Activated CD8-positive, alpha-beta T cell treated with anti-CD3 and anti-CD28 coated beads for 36 hours (primary cell): ENCODE data around the gene TIMP2. TPM values are rescaled to one million over a fixed set of nuclear protein-coding genes. Genes with fewer than 3 reads are reported as not detected.
"Not testable (repeated sequence)": the region's sequence is repeated elsewhere in the genome, so short reads cannot be mapped to it uniquely, and the experiment has no call there.

Source experiments
- ATAC-seq: fragments of 200-7000 bp; cut with Tn5 transposase; one replicate; pipeline ENCODE4 v1.10.0; 2021; ENCODE audit warnings: mild to moderate bottlenecking, moderate library complexity
- CTCF ChIA-PET: fragments of 350-600 bp; sonication (Branson Sonifier 250); formaldehyde crosslinking; loops from one replicate; lab custom pipeline; 2021; ENCODE audit warnings: antibody characterized with exemption; lab: Charles Lee
- POLR2A ChIA-PET: fragments of 350-600 bp; sonication (Branson Sonifier 250); formaldehyde crosslinking; loops from one replicate; lab custom pipeline; 2021; ENCODE audit warnings: antibody characterized with exemption; lab: Charles Lee
- DNase-seq: peaks from one replicate; pipeline ENCODE4 v3.0.0-alpha.2; 2020
- H3K27ac Mint-ChIP-seq: one replicate; pipeline ENCODE4 v1.8.0; 2021; ENCODE audit warnings: mild to moderate bottlenecking, mixed read lengths
- H3K27me3 Mint-ChIP-seq: one replicate; pipeline ENCODE4 v1.8.0; 2021; ENCODE audit warnings: mixed read lengths
- H3K36me3 Mint-ChIP-seq: one replicate; pipeline ENCODE4 v1.8.0; 2021; ENCODE audit warnings: low read depth, mixed read lengths
- H3K4me1 Mint-ChIP-seq: one replicate; pipeline ENCODE4 v1.8.0; 2021; ENCODE audit warnings: low read depth, mixed read lengths
- H3K4me3 Mint-ChIP-seq: one replicate; pipeline ENCODE4 v1.8.0; 2021; ENCODE audit warnings: mild to moderate bottlenecking, moderate library complexity, mixed read lengths
- H3K9me3 Mint-ChIP-seq: one replicate; pipeline ENCODE4 v1.8.0; 2021; ENCODE audit warnings: mixed read lengths
- intact Hi-C: fragments of 100-400 bp; cut with micrococcal nuclease; formaldehyde crosslinking; loops from one replicate; pipeline ENCODE4 v1.10.0; 2022
- total RNA-seq, 2 experiments: library from RNA; stranded (reverse); gene quantifications; one replicate each; pipeline ENCODE4 v1.2.3, GENCODE V29; 2021
- TF ChIP-seq, protein P1 (sequence below): fragments of 200-600 bp; IDR thresholded peaks from one replicate; pipeline ENCODE4 v1.8.0; 2022; ENCODE audit warnings: antibody characterized with exemption, mild to moderate bottlenecking

Gene TIMP2
- total RNA-seq, 2 experiments from 2014 or later: 2.4 to 2.5 TPM

DNA sequence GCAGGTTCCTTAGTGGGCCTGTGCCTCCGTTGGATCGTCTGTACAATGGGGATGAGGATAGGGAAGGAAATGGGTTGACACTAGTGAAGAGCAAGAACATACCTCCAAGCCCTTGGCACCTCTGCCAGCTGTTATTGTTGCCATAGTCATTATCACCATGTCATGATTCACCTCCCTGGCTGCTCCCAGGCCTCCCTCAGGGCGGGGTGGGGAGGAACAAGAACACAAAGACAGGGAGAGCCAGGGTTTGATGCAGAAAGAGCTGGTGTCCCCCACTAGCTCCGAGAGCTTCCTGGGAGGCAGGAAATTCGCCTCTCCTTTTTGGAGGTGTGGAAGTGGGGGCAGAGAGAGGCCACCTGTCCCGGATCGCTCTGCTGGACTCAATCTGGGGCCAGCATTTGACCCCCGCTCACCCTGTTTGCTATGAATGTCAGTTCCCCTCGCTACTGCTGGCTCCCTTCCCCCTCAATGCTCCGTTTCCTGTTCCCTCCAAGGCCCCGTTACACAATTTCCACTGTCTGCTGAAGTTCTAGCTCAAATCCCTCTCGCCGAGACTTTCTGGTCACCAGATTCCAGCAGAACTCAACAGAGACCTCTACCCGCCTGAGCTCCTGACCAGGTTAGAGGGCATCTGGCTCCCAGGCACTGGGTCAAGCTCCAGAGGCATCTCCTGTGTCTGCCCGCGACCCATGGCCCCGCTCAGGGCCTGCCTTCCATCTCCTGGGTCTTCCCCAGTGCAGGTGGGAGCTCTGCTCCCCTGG lies 9.1 kb downstream of the TIMP2 start:
- ChIA-PET POLR2A (interaction anchor here (1.1 kb wide), 1 partner anchor 12 kb away, joined by 4 read pairs; no protein-coding TSS in a partner anchor), CTCF (interaction anchor here (1.0 to 2.2 kb wide), 3 partner anchors 50 to 56 kb away, joined by 3 to 8 read pairs (median 5); no protein-coding TSS in a partner anchor)
- peak; percentile 72 for ATAC-seq
- intact Hi-C loops: no loop called here
- peak; percentile 51 for DNase-seq
- TF ChIP-seq, protein P1, sequence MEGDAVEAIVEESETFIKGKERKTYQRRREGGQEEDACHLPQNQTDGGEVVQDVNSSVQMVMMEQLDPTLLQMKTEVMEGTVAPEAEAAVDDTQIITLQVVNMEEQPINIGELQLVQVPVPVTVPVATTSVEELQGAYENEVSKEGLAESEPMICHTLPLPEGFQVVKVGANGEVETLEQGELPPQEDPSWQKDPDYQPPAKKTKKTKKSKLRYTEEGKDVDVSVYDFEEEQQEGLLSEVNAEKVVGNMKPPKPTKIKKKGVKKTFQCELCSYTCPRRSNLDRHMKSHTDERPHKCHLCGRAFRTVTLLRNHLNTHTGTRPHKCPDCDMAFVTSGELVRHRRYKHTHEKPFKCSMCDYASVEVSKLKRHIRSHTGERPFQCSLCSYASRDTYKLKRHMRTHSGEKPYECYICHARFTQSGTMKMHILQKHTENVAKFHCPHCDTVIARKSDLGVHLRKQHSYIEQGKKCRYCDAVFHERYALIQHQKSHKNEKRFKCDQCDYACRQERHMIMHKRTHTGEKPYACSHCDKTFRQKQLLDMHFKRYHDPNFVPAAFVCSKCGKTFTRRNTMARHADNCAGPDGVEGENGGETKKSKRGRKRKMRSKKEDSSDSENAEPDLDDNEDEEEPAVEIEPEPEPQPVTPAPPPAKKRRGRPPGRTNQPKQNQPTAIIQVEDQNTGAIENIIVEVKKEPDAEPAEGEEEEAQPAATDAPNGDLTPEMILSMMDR: no peak
- Mint-ChIP-seq H3K27ac (peak overlapping the region; percentile 66), H3K27me3 (no peaks in the 10 kb centered on the region), H3K4me1 (peaks cover 21% of the 10 kb centered on the region), H3K9me3 (no peaks in the 10 kb centered on the region), H3K4me3 (peak overlapping the region; percentile 56), H3K36me3 (no peaks in the 10 kb centered on the region)

DNA sequence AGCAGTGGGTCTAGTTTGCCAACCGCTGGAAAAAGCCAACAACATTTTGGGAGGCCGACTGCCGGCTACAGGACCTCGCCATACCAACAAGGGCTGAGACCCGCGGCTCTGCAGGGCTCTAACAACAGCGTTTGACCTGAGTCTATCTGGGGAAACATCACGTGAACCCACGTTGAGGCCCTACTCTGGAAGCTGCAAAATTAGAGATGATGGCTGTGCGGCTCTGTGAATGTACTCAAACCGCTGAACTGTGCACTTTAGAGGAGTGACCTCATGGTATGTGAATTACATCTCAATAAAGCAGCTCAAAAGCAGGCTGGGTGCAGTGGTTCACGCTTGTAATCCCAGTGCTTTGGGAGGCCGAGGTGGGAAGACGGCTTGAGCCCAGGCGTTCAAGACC lies 12.1 kb downstream of the TIMP2 start:
- TF ChIP-seq, protein P1: no peak
- intact Hi-C loops: no loop called here

DNA sequence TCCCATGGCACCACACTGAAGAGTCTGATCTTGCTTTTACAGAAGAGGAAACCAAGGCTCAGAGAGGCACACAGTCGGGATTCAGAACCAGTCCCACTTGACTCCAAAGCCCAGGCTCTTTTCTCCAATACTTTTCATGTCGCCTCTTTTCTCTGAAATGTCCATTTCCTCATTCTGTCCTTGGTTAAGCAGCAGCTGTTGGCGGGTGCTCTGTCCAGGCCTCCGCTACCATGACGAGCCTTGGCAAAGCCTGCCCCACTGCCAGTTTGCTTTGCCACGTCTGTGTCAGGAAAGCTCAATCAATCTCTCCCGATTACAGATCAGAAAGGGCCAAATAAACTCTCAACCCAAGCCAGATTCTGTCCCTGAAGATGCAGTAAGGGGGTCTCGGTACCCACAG lies 13.1 kb downstream of the TIMP2 start:
- no peaks in the 10 kb centered on the region for H3K27me3 Mint-ChIP-seq
- H3K4me1 Mint-ChIP-seq: peaks cover 11% of the 10 kb centered on the region
- no peaks in the 10 kb centered on the region for H3K9me3 Mint-ChIP-seq
- ATAC-seq (no peak), DNase-seq (no peak)
- ChIA-PET POLR2A (no interaction called here), CTCF (no interaction called here)
- no peaks in the 10 kb centered on the region for H3K36me3 Mint-ChIP-seq
- intact Hi-C loops: no loop called here
- H3K4me3 Mint-ChIP-seq: no peak overlapping the region
- TF ChIP-seq, protein P1: no peak
- H3K27ac Mint-ChIP-seq: no peak overlapping the region

More for the DNA sequence above, 12.1 kb downstream of the TIMP2 start:
- ChIA-PET POLR2A (no interaction called here), CTCF (no interaction called here)
- Mint-ChIP-seq H3K4me1 (peaks cover 18% of the 10 kb centered on the region), H3K27ac (no peak overlapping the region), H3K4me3 (no peak overlapping the region), H3K9me3 (no peaks in the 10 kb centered on the region), H3K36me3 (no peaks in the 10 kb centered on the region), H3K27me3 (no peaks in the 10 kb centered on the region)
- DNase-seq (no peak), ATAC-seq (no peak)

DNA sequence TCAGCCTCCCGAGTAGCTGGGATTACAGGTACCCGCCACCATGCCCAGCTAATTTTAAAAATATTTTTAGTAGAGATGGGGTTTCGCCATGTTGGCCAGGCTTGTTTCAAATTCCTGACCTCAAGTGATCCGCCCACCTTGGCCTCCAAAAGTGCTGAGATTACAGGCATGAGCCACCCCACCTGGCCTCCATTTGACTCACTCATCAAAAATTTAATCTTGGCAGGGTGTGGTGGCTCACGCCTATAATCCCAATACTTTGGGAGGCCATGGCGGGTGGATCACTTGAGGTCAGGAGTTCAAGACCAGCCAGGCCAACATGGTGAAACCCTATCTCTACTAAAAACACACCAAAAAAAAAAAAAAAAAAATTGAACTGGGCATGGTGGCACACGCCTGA lies 13.6 kb downstream of the TIMP2 start:
- ATAC-seq, intact Hi-C loops, H3K4me3 Mint-ChIP-seq, H3K9me3 Mint-ChIP-seq, POLR2A ChIA-PET, DNase-seq, H3K27me3 Mint-ChIP-seq, H3K27ac Mint-ChIP-seq, H3K4me1 Mint-ChIP-seq, H3K36me3 Mint-ChIP-seq: not testable (repeated sequence)
- CTCF ChIA-PET: interaction anchor here (1.0 to 1.1 kb wide), 2 partner anchors 46 to 60 kb away, joined by 3 read pairs; no protein-coding TSS in a partner anchor

DNA sequence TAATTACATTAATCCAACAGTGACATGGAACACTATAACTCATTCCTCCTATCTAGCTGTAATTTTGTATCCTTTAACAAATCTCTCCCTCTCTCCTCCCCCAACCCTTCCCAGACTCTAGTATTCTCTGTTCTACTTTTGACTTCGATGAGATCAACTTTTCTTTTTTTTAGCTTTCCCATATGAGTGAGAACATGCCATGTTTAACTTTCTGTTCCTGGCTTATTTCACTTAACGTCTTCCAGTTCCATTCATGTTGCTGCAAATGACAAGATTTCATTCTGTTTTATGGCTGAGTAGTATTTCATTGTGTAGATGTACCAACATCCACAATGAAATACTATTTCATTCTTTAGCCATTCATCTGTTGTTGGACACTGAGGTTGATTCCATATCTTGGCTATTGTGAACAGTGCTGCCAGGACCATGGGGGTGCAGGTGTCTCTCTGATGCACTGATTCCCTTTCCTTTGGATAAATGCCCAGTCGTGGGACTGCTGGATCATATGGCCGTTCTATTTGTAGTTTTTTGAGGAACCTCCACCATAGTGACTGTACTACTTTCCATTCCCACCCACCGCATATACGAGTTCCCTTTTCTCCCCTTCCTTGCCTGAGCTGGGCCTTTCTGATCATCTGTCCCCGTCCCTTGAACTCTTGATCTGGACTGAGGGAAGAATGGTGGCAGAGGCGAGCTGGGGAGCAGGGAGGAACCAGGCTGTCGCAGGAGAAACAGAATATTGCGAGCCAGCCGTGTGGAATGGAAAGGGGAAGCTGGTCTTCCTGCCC lies 14.5 kb downstream of the TIMP2 start:
- ATAC-seq (no peak), DNase-seq (no peak)
- TF ChIP-seq, protein P1: no peak
- intact Hi-C loops: no loop called here
- Mint-ChIP-seq H3K4me1 (peaks cover under 1% of the 10 kb centered on the region), H3K4me3 (no peak overlapping the region), H3K27me3 (no peaks in the 10 kb centered on the region), H3K36me3 (no peaks in the 10 kb centered on the region), H3K27ac (no peak overlapping the region), H3K9me3 (no peaks in the 10 kb centered on the region)
- POLR2A ChIA-PET: no interaction called here
- CTCF ChIA-PET: interaction anchor here (1.0 to 1.1 kb wide), 2 partner anchors 45 to 61 kb away, joined by 3 read pairs; no protein-coding TSS in a partner anchor
